OCI-LY3 (cell line): Measurements from ENCODE around the gene FREM1.

ENCODE experiments used
- H2AFZ ChIP-seq: fragments of 200-600, 300-600 bp; shearing (Covaris generic); 2 replicates; pipeline ENCODE4 v1.6.0; 2014; ENCODE audit warnings: antibody characterized with exemption, low read depth, low read length
- H3K27ac ChIP-seq: fragments of 200-600, 300-600 bp; sonication (generic); 2 replicates; pipeline ENCODE4 v1.5.1; 2014; ENCODE audit warnings: mild to moderate bottlenecking, low read length, moderate library complexity, mixed read lengths
- H3K27me3 ChIP-seq: fragments of 200-600, 300-600 bp; sonication (generic); 2 replicates; pipeline ENCODE4 v1.6.1; 2014; ENCODE audit warnings: low read depth, low read length, mixed read lengths
- H3K36me3 ChIP-seq: fragments of 200-600, 300-600 bp; sonication (generic); replicated peaks from 2 replicates; pipeline ENCODE3; 2014; ENCODE audit warnings: low read depth, low read length, mixed read lengths
- H3K4me1 ChIP-seq: fragments of 300-600, 200-600 bp; sonication (generic); 2 replicates; pipeline ENCODE4 v1.6.1; 2014; ENCODE audit warnings: low read length, mixed read lengths
- H3K4me2 ChIP-seq: fragments of 200-600, 300-600 bp; sonication (generic); 2 replicates; pipeline ENCODE4 v1.6.1; 2014; ENCODE audit warnings: low read length, mixed read lengths
- H3K4me3 ChIP-seq: fragments of 300-600, 200-600 bp; sonication (generic); 2 replicates; pipeline ENCODE4 v1.5.1; 2014; ENCODE audit warnings: antibody characterized with exemption, mild to moderate bottlenecking, low read length, moderate library complexity
- H3K79me2 ChIP-seq: fragments of 300-600, 200-600 bp; shearing (Covaris generic); 2 replicates; pipeline ENCODE4 v1.6.1; 2014; ENCODE audit warnings: mild to moderate bottlenecking, low read length, mixed read lengths
- H3K9ac ChIP-seq: fragments of 300-600, 200-600 bp; shearing (Covaris generic); 2 replicates; pipeline ENCODE4 v1.6.0; 2014; ENCODE audit warnings: mild to moderate bottlenecking, low read length, moderate library complexity
- H3K9me3 ChIP-seq: fragments of 200-600, 300-600 bp; shearing (Covaris generic); 2 replicates; pipeline ENCODE4 v1.6.1; 2014; ENCODE audit warnings: low read length, mixed read lengths; ENCODE audit not compliant: insufficient read depth
- H4K20me1 ChIP-seq: fragments of 200-600, 300-600 bp; sonication (generic); 2 replicates; pipeline ENCODE4 v1.6.1; 2016; ENCODE audit warnings: low read length, mixed read lengths; ENCODE audit not compliant: insufficient read depth
- CTCF ChIP-seq: fragments of 200-600, 300-600 bp; sonication (generic); IDR thresholded peaks from 2 replicates; pipeline ENCODE4 v1.5.1; 2014; ENCODE audit warnings: antibody characterized with exemption, low read length, low read depth
- EZH2phosphoT487 ChIP-seq: fragments of 200-600 bp; shearing (Covaris generic); IDR thresholded peaks from 2 replicates; pipeline ENCODE4 v1.6.1; 2018; ENCODE audit warnings: antibody characterized with exemption, mixed run types, low read depth

FREM1 gene

GRCh38 chr9:14775917-14776316, 134.3 kb downstream of the FREM1 start:
- H2AFZ ChIP-seq, result no peak overlapping the region

GRCh38 chr9:14770592-14770991, 139.6 kb downstream of the FREM1 start:
- Histone ChIP-seq H3K9ac (no peak overlapping the region), H3K27me3 (peaks cover 13% of the 10 kb centered on the region; the same call in 1 of the 2 replicates), H3K4me2 (no peak overlapping the region), H3K4me3 (no peak overlapping the region), H4K20me1 (no peaks in the 10 kb centered on the region), H3K36me3 (no peaks in the 10 kb centered on the region), H3K9me3 (no peaks in the 10 kb centered on the region), H3K4me1 (peaks cover 11% of the 10 kb centered on the region), H3K27ac (no peak overlapping the region), H3K79me2 (no peaks in the 10 kb centered on the region), H2AFZ (no peak overlapping the region)
- TF ChIP-seq CTCF (no peak), EZH2phosphoT487 (no peak)

More at GRCh38 chr9:14775917-14776316, 134.3 kb downstream of the FREM1 start:
- no peak overlapping the region for H3K4me2 ChIP-seq
- no peak overlapping the region for H3K9ac ChIP-seq
- H3K27ac ChIP-seq, result no peak overlapping the region
- no peaks in the 10 kb centered on the region for H4K20me1 ChIP-seq
- H3K4me3 ChIP-seq, result no peak overlapping the region
- TF ChIP-seq CTCF (no peak), EZH2phosphoT487 (no peak)
- no peaks in the 10 kb centered on the region for H3K79me2 ChIP-seq
- H3K36me3 ChIP-seq, result no peaks in the 10 kb centered on the region
- no peaks in the 10 kb centered on the region for H3K4me1 ChIP-seq
- H3K27me3 ChIP-seq, result 0 out of 2 replicates have a peak, but pooled peaks cover 4% of the 10 kb centered on the region
- H3K9me3 ChIP-seq, result no peaks in the 10 kb centered on the region

GRCh38 chr9:14769230-14769571, 141.0 kb downstream of the FREM1 start:
- Histone ChIP-seq H3K4me3 (peak overlapping the region; percentile 74; the same call in 1 of the 2 replicates), H2AFZ (no peak overlapping the region), H3K79me2 (no peaks in the 10 kb centered on the region), H3K27ac (no peak overlapping the region), H3K36me3 (no peaks in the 10 kb centered on the region), H3K9me3 (no peaks in the 10 kb centered on the region), H3K4me2 (peak overlapping the region; percentile 83), H3K4me1 (peaks cover 11% of the 10 kb centered on the region), H3K9ac (no peak overlapping the region), H4K20me1 (no peaks in the 10 kb centered on the region), H3K27me3 (peaks cover 19% of the 10 kb centered on the region)
- TF ChIP-seq CTCF (peak; percentile 80), EZH2phosphoT487 (no peak)

GRCh38 chr9:14768405-14769229, 141.6 kb downstream of the FREM1 start:
- Histone ChIP-seq H4K20me1 (no peaks in the 10 kb centered on the region), H2AFZ (peak overlapping the region; percentile 94), H3K36me3 (no peaks in the 10 kb centered on the region), H3K27me3 (peaks cover 19% of the 10 kb centered on the region), H3K4me2 (peak overlapping the region; percentile 83), H3K4me1 (peaks cover 11% of the 10 kb centered on the region), H3K4me3 (peak overlapping the region; percentile 74), H3K79me2 (no peaks in the 10 kb centered on the region), H3K9ac (peak overlapping the region; percentile 49), H3K9me3 (no peaks in the 10 kb centered on the region), H3K27ac (no peak overlapping the region)
- TF ChIP-seq CTCF, result peak; percentile 85
- no peak for TF ChIP-seq EZH2phosphoT487
